ENCODE measurements around the gene GMCL2. TPM values are rescaled to one million over a fixed set of nuclear protein-coding genes. Genes with fewer than 3 reads are reported as not detected.

Gene GMCL2
- total RNA-seq, 1 donor, result not detected

- TF ChIP-seq CTCF (IDR thresholded peaks at IDR 0.05; ENCODE audit: insufficient read depth, low read depth, low read length), result no peak
- no peak for DNase-seq (ENCODE audit: low read depth)
- no peak overlapping the region for H3K4me3 ChIP-seq (ENCODE audit: low read depth, low read length)
Observed at GRCh38 chr5:178227929-178228328, 40.8 kb upstream of the GMCL2 start.

GRCh38 chr5:178227138-178227659 lies 40.0 kb upstream of the GMCL2 start:
- TF ChIP-seq CTCF (IDR thresholded peaks at IDR 0.05; ENCODE audit: insufficient read depth, low read depth, low read length), result no peak
- DNase-seq (ENCODE audit: low read depth), result no peak
- H3K4me3 ChIP-seq (ENCODE audit: low read depth, low read length), result no peak overlapping the region

GRCh38 chr5:178225174-178225573 lies 38.0 kb upstream of the GMCL2 start:
- DNase-seq (ENCODE audit: low read depth), result no peak
- H3K4me3 ChIP-seq (ENCODE audit: low read depth, low read length), result no peak overlapping the region
- no peak for TF ChIP-seq CTCF (IDR thresholded peaks at IDR 0.05; ENCODE audit: insufficient read depth, low read depth, low read length)

DNA sequence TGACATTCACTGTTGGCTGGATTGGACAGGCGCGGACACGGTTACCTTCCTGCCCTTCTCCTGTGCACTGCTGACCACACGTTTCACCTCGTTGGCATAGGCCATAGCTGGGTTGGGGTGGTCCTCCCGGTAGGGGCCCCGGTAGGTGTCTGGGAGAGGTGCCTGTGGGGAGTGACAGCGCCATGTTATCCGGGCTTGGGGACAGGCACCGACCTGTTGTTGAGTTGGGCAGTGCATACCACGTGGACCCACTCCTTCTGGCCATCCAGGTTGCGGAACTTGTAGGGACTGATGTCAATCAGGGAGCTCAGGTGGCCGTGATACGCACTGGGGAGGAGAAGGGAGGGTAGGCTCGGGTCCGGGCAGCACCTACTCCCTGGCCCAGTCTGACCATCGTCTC lies 37.2 kb upstream of the GMCL2 start:
- TF ChIP-seq CTCF (IDR thresholded peaks at IDR 0.05; ENCODE audit: insufficient read depth, low read depth, low read length), result no peak
- DNase-seq (ENCODE audit: low read depth), result no peak
- no peak overlapping the region for H3K4me3 ChIP-seq (ENCODE audit: low read depth, low read length)

- DNase-seq (ENCODE audit: low read depth), result no peak
- no peak overlapping the region for H3K4me3 ChIP-seq (ENCODE audit: low read depth, low read length)
- TF ChIP-seq CTCF (IDR thresholded peaks at IDR 0.05; ENCODE audit: insufficient read depth, low read depth, low read length), result no peak
Observed at GRCh38 chr5:178223828-178224335, 36.7 kb upstream of the GMCL2 start.

DNA sequence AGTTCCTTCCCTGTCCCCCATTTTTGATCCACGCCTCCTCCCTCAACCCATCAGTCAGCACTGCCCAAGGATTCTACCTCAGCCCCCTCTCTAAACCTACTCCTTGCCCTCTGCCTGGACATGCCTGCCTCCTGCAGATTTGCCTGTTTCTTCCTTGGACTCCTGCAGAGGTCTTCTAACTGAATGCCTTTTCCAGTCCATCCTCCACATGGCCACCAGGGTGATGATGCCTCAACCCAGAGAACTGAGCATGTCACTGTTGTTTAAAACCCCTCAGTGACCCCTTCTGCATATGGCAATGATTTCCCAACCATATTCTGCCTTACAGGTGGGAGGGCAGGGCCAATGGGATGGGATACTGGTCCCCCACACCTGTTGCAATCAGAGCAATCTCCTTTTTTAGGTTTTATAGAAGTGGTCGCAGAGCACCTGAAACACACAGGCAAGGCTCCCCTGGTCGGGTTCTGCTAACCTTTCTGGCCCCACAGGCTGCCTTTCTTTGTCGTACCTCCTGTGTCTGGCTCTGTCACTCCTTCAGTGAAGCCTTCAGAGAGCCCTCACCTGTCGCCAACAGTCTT lies 36.1 kb upstream of the GMCL2 start:
- no peak overlapping the region for H3K4me3 ChIP-seq (ENCODE audit: low read depth, low read length)
- TF ChIP-seq CTCF (IDR thresholded peaks at IDR 0.05; ENCODE audit: insufficient read depth, low read depth, low read length), result no peak
- DNase-seq (ENCODE audit: low read depth), result no peak

DNA sequence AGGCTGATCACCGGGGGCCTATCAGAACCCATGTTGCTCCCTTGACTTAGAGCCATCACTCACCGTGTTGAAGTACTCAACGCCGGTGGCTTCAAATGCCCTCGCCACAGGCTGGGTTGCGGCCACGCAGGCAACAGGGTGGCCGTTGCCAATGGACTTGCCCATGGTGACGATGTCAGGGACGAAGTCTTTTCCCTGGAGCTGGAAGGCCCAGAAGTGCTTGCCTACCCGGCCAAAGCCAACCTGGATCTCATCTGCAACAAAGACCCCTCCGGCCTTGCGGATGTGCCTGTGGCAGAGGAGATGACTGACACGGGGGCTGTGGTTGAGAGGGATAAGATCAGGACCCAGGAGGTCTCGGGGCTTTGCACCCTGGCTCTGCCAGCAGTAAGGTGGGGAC lies 35.1 kb upstream of the GMCL2 start:
- no peak for TF ChIP-seq CTCF (IDR thresholded peaks at IDR 0.05; ENCODE audit: insufficient read depth, low read depth, low read length)
- DNase-seq (ENCODE audit: low read depth), result no peak
- no peak overlapping the region for H3K4me3 ChIP-seq (ENCODE audit: low read depth, low read length)
